HCT116 (cell line): ENCODE measurements around the gene BRD9. TPM values are rescaled to one million over a fixed set of nuclear protein-coding genes. Genes with fewer than 3 reads are reported as not detected.
"Not testable (repeated sequence)": the region's sequence is repeated elsewhere in the genome, so short reads cannot be mapped to it uniquely, and the experiment has no call there.

Experiments
- ATAC-seq: fragments of 200-7000 bp; cut with Tn5 transposase; 2 replicates; pipeline ENCODE4 v1.9.1; 2020; ENCODE audit warnings: mild to moderate bottlenecking, moderate library complexity
- BruUV-seq: library from RNA; stranded (reverse); fragments of 400-500 nt; replicated peaks from 2 replicates; lab custom pipeline; 2021; lab: Mats Ljungman, UMichigan
- CTCF ChIA-PET: fragments of 300-600 bp; sonication (Branson Sonifier 250); formaldehyde crosslinking; loops from one replicate; lab custom pipeline; 2021; ENCODE audit warnings: antibody characterized with exemption; lab: Charles Lee
- POLR2A ChIA-PET: fragments of 300-600, 350-600 bp; sonication (Branson Sonifier 250); formaldehyde crosslinking; loops from one replicate; lab custom pipeline; 2021; ENCODE audit warnings: antibody characterized with exemption; lab: Charles Lee
- RAD21 ChIA-PET, 2 experiments: fragments of 300-600 bp; sonication (Branson Sonifier 250); formaldehyde crosslinking; loops; one replicate each; lab custom pipeline; 2023; ENCODE audit warnings: low total read pairs in 2 of 2; ENCODE audit not compliant: uncharacterized antibody in 2 of 2, unreplicated experiment in 2 of 2, low non-redundant PET in 1 of 2; lab: Charles Lee
- DNase-seq: peaks from one replicate; pipeline ENCODE4 v3.0.0-alpha.2; 2010; ENCODE audit warnings: low read depth, low spot score
- H2AFZ ChIP-seq: fragments of 200-600 bp; shearing (Covaris generic), sonication (generic); 2 replicates; pipeline ENCODE4 v1.6.1; 2017; ENCODE audit warnings: low read depth, mixed run types, mixed read lengths, antibody characterized with exemption, low read length; ENCODE audit not compliant: poor library complexity, severe bottlenecking
- H3K27ac ChIP-seq: 2 replicates; pipeline ENCODE4 v1.5.1; 2012; ENCODE audit warnings: low read depth, low read length
- H3K27me3 ChIP-seq: fragments of 200-600 bp; sonication (generic); 2 replicates; pipeline ENCODE4 v1.6.1; 2016; ENCODE audit warnings: mixed run types, low read length, mixed read lengths; ENCODE audit not compliant: insufficient read depth
- H3K36me3 ChIP-seq, 2 experiments: fragments of 200-500 bp in 1 of 2; fragments of 200-600 bp in 1 of 2; sonication (Bioruptor generic) in 1 of 2; sonication (generic) in 1 of 2; 2 replicates each; pipeline versions ENCODE4 v1.5.1 to v1.6.1; 2014 to 2016; ENCODE audit warnings: low read length in 2 of 2, inconsistent platforms in 1 of 2, mixed read lengths in 1 of 2, mixed run types in 1 of 2; ENCODE audit not compliant: insufficient read depth in 2 of 2, control insufficient read depth in 1 of 2
- H3K4me1 ChIP-seq, 2 experiments: fragments of 200-600 bp in 1 of 2; sonication (generic) in 1 of 2; 2 replicates each; pipeline versions ENCODE4 v1.5.1 to v1.6.1; 2012 to 2017; ENCODE audit warnings: low read length in 2 of 2, inconsistent platforms in 1 of 2, mild to moderate bottlenecking in 1 of 2, mixed read lengths in 1 of 2, mixed run types in 1 of 2, moderate library complexity in 1 of 2; ENCODE audit not compliant: insufficient read depth in 2 of 2, control insufficient read depth in 1 of 2
- H3K4me2 ChIP-seq: fragments of 200-600 bp; sonication (generic); 2 replicates; pipeline ENCODE4 v1.6.1; 2017; ENCODE audit warnings: mixed run types, low read length, mixed read lengths
- H3K4me3 ChIP-seq, 2 experiments: fragments of 200-600 bp in 1 of 2; sonication (generic) in 1 of 2; replicated peaks in 1 of 2; 2 replicates each; pipeline ENCODE4 v1.5.1; 2011 to 2016; ENCODE audit warnings: low read length in 2 of 2, control low read depth in 1 of 2, low read depth in 1 of 2, mild to moderate bottlenecking in 1 of 2, mixed read lengths in 1 of 2, mixed run types in 1 of 2
- H3K79me2 ChIP-seq: fragments of 200-600 bp; sonication (generic); 2 replicates; pipeline ENCODE4 v1.6.1; 2017; ENCODE audit warnings: mild to moderate bottlenecking, mixed run types, low read length, moderate library complexity, mixed read lengths; ENCODE audit not compliant: insufficient read depth
- H3K9ac ChIP-seq: fragments of 200-600 bp; sonication (generic); 2 replicates; pipeline ENCODE4 v1.6.1; 2016; ENCODE audit warnings: low read length, mixed read lengths
- H3K9me2 ChIP-seq: fragments of 200-600 bp; sonication (generic), shearing (Covaris generic); 2 replicates; pipeline ENCODE4 v1.6.1; 2017; ENCODE audit warnings: mixed run types, mild to moderate bottlenecking, moderate library complexity; ENCODE audit not compliant: insufficient read depth
- H3K9me3 ChIP-seq, 2 experiments: fragments of 200-500 bp in 1 of 2; fragments of 200-600 bp in 1 of 2; sonication (Bioruptor generic) in 1 of 2; sonication (generic) in 1 of 2; 2 replicates each; pipeline ENCODE4 v1.6.1; 2014 to 2017; ENCODE audit warnings: low read length in 2 of 2, mixed read lengths in 2 of 2, inconsistent platforms in 1 of 2, low read depth in 1 of 2, mild to moderate bottlenecking in 1 of 2, mixed run types in 1 of 2, moderate library complexity in 1 of 2; ENCODE audit not compliant: control insufficient read depth in 1 of 2, insufficient read depth in 1 of 2
- H4K20me1 ChIP-seq: fragments of 200-600 bp; sonication (generic), shearing (Covaris generic); 2 replicates; pipeline ENCODE4 v1.6.1; 2017; ENCODE audit warnings: mixed run types, mild to moderate bottlenecking, moderate library complexity; ENCODE audit not compliant: insufficient read depth
- intact Hi-C: fragments of 100-400 bp; cut with micrococcal nuclease; formaldehyde crosslinking; loops from 2 replicates; pipeline ENCODE4 v1.10.0; 2022
- total RNA-seq: library from RNA; stranded (reverse); gene quantifications from one replicate; pipeline ENCODE4 v1.2.1, GENCODE V29; 2021; ENCODE audit not compliant: unreplicated experiment

The BRD9 gene
- total RNA-seq, 1 experiment from 2014 or later: 54.6 TPM

- intact Hi-C loops, BruUV-seq, H3K36me3 ChIP-seq, POLR2A ChIA-PET, H3K4me2 ChIP-seq, H3K9me2 ChIP-seq, CTCF ChIA-PET, H3K4me1 ChIP-seq, H3K9ac ChIP-seq, DNase-seq, H3K79me2 ChIP-seq, H3K9me3 ChIP-seq, RAD21 ChIA-PET, H3K27me3 ChIP-seq, H2AFZ ChIP-seq, H4K20me1 ChIP-seq, H3K27ac ChIP-seq, H3K4me3 ChIP-seq, ATAC-seq: not testable (repeated sequence)
These were observed 54.9 kb downstream of the BRD9 start for GRCh38 chr5:837621-838121.

- H3K9me2 ChIP-seq, ATAC-seq, BruUV-seq, H3K4me3 ChIP-seq, H2AFZ ChIP-seq, CTCF ChIA-PET, H3K4me1 ChIP-seq, H3K9ac ChIP-seq, intact Hi-C loops, H3K79me2 ChIP-seq, POLR2A ChIA-PET, H3K36me3 ChIP-seq, H4K20me1 ChIP-seq, RAD21 ChIA-PET, H3K9me3 ChIP-seq, H3K27me3 ChIP-seq, H3K27ac ChIP-seq, DNase-seq, H3K4me2 ChIP-seq: not testable (repeated sequence)
These were observed 56.5 kb downstream of the BRD9 start for GRCh38 chr5:835933-836612.

GRCh38 chr5:834013-834412, 58.6 kb downstream of the BRD9 start:
- POLR2A ChIA-PET, H3K9me3 ChIP-seq, intact Hi-C loops: not testable (repeated sequence)

GRCh38 chr5:828194-828593, 64.4 kb downstream of the BRD9 start:
- H3K4me1 ChIP-seq, H3K27ac ChIP-seq, H4K20me1 ChIP-seq, CTCF ChIA-PET, DNase-seq, BruUV-seq, H3K27me3 ChIP-seq, H3K9me2 ChIP-seq, H2AFZ ChIP-seq, intact Hi-C loops, ATAC-seq, H3K9me3 ChIP-seq, H3K36me3 ChIP-seq, H3K4me3 ChIP-seq, RAD21 ChIA-PET, H3K4me2 ChIP-seq, H3K9ac ChIP-seq, H3K79me2 ChIP-seq, POLR2A ChIA-PET: not testable (repeated sequence)

More at GRCh38 chr5:834013-834412, 58.6 kb downstream of the BRD9 start:
- DNase-seq, H4K20me1 ChIP-seq, H3K9me2 ChIP-seq, H3K79me2 ChIP-seq, BruUV-seq, H3K36me3 ChIP-seq, H3K27ac ChIP-seq, RAD21 ChIA-PET, H3K4me2 ChIP-seq, H2AFZ ChIP-seq, H3K4me3 ChIP-seq, CTCF ChIA-PET, ATAC-seq, H3K4me1 ChIP-seq, H3K9ac ChIP-seq, H3K27me3 ChIP-seq: not testable (repeated sequence)
